Measurements from ENCODE around the gene SPPL2A. TPM values are rescaled to one million over a fixed set of nuclear protein-coding genes. Genes with fewer than 3 reads are reported as not detected.

The SPPL2A gene
- total RNA-seq, 1 donor from 2014 or later, result 40.7 TPM

DNA sequence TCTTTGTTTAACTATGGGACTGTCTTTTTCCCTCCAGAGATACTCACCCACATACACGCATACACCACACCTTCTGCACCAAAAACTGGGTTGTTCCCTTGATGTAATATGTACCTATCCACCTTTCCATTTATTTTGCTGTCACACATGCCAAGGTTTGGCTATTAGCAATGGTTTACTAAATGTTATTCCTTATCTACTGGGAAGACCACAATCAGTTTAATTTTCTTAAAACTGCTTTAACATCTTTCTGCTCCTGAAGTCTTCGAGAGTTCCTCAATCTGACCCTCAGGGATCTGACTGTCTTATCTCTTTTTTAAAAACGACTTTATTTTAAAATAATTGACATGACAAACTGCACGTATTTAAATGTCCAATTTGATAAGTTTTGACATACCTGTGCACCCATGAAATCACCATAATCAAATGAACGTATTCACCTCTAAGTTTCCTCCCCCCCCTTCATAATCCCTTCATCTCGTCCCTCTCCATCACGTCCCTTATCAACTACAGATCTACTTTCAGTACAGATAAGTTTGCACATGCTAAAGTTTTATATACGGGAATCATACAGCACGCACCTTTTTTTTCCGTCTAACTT lies 78.1 kb downstream of the SPPL2A start:
- Mint-ChIP-seq H3K4me3 (ENCODE audit: unreplicated experiment) (peak overlapping the region; percentile 94), H3K4me1 (ENCODE audit: low read depth, unreplicated experiment) (peaks cover 15% of the 10 kb centered on the region), H3K9me3 (ENCODE audit: unreplicated experiment) (peaks cover 8% of the 10 kb centered on the region), H3K27ac (ENCODE audit: unreplicated experiment) (peak overlapping the region; percentile 85), H3K27me3 (ENCODE audit: unreplicated experiment) (peaks cover 8% of the 10 kb centered on the region), H3K36me3 (ENCODE audit: unreplicated experiment) (no peaks in the 10 kb centered on the region)
- DNase-seq, result no peak
- TF ChIP-seq, protein P1, sequence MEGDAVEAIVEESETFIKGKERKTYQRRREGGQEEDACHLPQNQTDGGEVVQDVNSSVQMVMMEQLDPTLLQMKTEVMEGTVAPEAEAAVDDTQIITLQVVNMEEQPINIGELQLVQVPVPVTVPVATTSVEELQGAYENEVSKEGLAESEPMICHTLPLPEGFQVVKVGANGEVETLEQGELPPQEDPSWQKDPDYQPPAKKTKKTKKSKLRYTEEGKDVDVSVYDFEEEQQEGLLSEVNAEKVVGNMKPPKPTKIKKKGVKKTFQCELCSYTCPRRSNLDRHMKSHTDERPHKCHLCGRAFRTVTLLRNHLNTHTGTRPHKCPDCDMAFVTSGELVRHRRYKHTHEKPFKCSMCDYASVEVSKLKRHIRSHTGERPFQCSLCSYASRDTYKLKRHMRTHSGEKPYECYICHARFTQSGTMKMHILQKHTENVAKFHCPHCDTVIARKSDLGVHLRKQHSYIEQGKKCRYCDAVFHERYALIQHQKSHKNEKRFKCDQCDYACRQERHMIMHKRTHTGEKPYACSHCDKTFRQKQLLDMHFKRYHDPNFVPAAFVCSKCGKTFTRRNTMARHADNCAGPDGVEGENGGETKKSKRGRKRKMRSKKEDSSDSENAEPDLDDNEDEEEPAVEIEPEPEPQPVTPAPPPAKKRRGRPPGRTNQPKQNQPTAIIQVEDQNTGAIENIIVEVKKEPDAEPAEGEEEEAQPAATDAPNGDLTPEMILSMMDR (IDR thresholded peaks at IDR 0.05; ENCODE audit: partially characterized antibody, unreplicated experiment), result no peak

DNA sequence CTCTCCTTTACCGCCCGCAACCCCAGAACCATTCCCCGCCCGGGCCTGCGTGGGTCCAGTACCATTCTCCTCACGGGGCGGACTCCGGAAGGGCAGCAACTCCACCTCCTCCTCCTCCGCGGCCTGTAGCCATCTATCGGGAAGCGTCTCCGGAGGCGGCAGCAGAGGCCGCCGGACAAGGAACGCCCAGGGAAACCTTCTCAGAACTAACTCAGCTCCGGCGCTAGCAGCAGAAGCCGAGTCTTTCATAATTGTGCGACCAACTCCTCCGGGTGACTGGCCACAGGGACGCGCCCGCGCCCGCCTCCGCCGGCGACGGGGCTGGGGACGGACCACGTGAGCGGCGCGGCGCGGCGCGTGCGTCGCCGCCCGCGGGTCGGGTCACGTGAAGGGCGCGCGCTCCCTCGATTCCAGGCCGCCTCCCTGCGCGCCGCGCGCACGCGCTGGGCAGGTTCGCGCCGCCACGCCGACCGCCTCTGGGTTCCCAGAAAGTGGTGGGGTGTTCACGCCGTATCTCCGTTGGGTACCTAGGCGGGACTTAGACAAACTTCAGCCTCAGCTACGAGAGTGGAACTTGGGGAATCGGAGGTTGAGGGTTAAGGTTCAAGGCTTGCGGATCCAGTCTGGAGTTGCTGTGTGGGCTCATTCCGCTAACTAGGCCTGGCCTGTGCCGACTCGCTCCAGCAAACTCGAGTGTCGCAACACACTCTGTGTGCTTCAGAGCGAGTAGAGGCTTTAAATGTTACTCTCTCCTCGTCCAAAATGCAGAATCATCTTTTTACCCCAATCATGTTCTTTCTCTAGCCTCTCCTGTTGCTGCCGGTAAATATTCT lies 78.8 kb downstream of the SPPL2A start, which contains the start of gene TRPM7:
Gene TRPM7 (minus strand): TSS at position 329 of the 833 bp plus-strand sequence. CDS start 264 bp downstream, at position 65.
- no peaks in the 10 kb centered on the region for H3K36me3 Mint-ChIP-seq (ENCODE audit: unreplicated experiment)
- peaks cover 15% of the 10 kb centered on the region for H3K4me1 Mint-ChIP-seq (ENCODE audit: low read depth, unreplicated experiment)
- peak within 1 kb of the TSS; percentile 92 for H3K27ac Mint-ChIP-seq (ENCODE audit: unreplicated experiment)
- peaks cover 8% of the 10 kb centered on the region for H3K9me3 Mint-ChIP-seq (ENCODE audit: unreplicated experiment)
- TF ChIP-seq, protein P1 (IDR thresholded peaks at IDR 0.05; ENCODE audit: partially characterized antibody, unreplicated experiment), result no peak
- peaks cover 8% of the 10 kb centered on the region for H3K27me3 Mint-ChIP-seq (ENCODE audit: unreplicated experiment)
- DNase-seq, result peak; percentile 86
- H3K4me3 Mint-ChIP-seq (ENCODE audit: unreplicated experiment), result peak within 1 kb of the TSS; percentile 94

DNA sequence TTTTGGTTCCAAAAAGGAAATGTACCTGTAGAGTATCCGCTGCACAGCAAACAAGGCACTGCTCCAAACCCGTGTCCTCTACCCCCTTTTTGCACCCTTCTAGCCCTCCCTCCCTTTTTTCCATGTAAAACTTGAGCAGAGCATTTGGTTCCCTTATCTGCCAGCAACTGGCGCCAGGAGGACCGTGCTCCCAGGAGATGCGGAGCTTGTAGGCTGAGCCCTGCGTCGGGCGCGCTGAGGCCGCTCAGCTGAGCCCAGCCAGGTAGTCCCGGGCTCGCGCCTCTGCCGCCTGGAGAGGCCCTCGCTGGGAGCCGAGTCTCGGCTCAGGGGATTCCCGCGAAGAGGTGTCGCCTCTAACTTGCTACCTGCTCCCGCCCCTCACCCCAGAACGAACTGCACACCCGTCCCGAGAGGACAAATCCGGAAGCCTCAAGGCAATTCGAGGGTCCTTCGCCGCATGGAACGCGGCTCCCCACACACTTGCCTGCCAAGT lies 79.5 kb downstream of the SPPL2A start:
- Mint-ChIP-seq H3K4me3 (ENCODE audit: unreplicated experiment) (peak overlapping the region; percentile 90), H3K4me1 (ENCODE audit: low read depth, unreplicated experiment) (peaks cover 15% of the 10 kb centered on the region), H3K36me3 (ENCODE audit: unreplicated experiment) (no peaks in the 10 kb centered on the region), H3K9me3 (ENCODE audit: unreplicated experiment) (peaks cover 8% of the 10 kb centered on the region), H3K27ac (ENCODE audit: unreplicated experiment) (peak overlapping the region; percentile 92), H3K27me3 (ENCODE audit: unreplicated experiment) (peaks cover 8% of the 10 kb centered on the region)
- TF ChIP-seq, protein P1 (IDR thresholded peaks at IDR 0.05; ENCODE audit: partially characterized antibody, unreplicated experiment), result no peak
- peak; percentile 67 for DNase-seq

DNA sequence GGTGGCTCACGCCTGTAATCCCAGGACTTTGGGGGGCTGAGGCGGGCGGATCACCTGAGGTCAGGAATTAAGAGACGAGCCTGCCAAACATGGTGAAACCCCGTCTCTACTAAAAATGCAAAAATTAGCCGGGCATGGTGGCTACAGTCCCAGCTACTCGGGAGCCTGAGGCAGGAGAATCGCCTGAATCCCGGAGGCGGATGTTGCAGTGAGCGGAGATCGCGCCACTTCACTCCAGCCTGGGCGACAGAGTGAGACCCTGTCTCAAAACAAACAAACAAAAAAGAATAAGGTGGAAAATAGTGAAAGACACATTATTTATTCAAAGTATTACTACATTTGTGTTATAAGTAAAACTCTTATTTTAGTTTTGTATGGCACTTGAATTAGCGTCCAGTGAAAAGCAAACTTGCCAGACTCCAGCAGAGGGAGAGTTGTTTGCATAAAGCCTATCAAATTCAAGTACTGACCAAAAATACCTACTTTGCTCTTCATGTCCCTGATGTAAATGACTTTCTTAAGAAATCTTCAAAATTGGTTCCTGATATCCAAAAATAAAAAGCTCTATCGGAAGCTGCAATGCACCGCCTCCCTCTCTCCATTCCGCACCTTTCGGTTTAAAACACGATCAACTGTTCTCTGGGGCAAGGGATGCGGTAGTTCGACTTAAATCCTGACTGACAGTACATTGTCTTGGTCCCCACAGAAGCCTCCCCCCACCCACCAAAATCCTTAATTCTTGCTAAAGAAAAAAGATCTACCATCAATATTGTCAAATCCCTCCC lies 80.1 kb downstream of the SPPL2A start:
- TF ChIP-seq, protein P1 (IDR thresholded peaks at IDR 0.05; ENCODE audit: partially characterized antibody, unreplicated experiment), result no peak
- H3K9me3 Mint-ChIP-seq (ENCODE audit: unreplicated experiment), result peaks cover 8% of the 10 kb centered on the region
- peak overlapping the region; percentile 90 for H3K4me3 Mint-ChIP-seq (ENCODE audit: unreplicated experiment)
- peak overlapping the region; percentile 92 for H3K27ac Mint-ChIP-seq (ENCODE audit: unreplicated experiment)
- peaks cover 8% of the 10 kb centered on the region for H3K27me3 Mint-ChIP-seq (ENCODE audit: unreplicated experiment)
- peaks cover 15% of the 10 kb centered on the region for H3K4me1 Mint-ChIP-seq (ENCODE audit: low read depth, unreplicated experiment)
- DNase-seq, result no peak
- no peaks in the 10 kb centered on the region for H3K36me3 Mint-ChIP-seq (ENCODE audit: unreplicated experiment)

Measured in glutamatergic neuron (in vitro differentiated cells).